Activated naive CD8-positive, alpha-beta T cell treated with anti-CD3 and anti-CD28 coated beads, Interleukin-2, amount 50 U/mL, for 16 hours (primary cell): ENCODE measurements around the gene SUFU.

Source experiments
- DNase-seq: peaks from one replicate; pipeline ENCODE4 v3.0.0-alpha.2; 2020; ENCODE audit warnings: low read depth, low spot score

Gene SUFU

GRCh38 chr10:102635377-102635776 is 131.6 kb downstream of the SUFU start:
- DNase-seq = no peak

GRCh38 chr10:102639537-102639936 is 135.8 kb downstream of the SUFU start:
- DNase-seq = no peak

GRCh38 chr10:102641402-102641801 is 137.6 kb downstream of the SUFU start:
- no peak for DNase-seq

GRCh38 chr10:102641880-102642735 is 138.3 kb downstream of the SUFU start:
- DNase-seq = peak; percentile 98

GRCh38 chr10:102642736-102643335 is 139.1 kb downstream of the SUFU start:
- no peak for DNase-seq

- DNase-seq = no peak
Measured at GRCh38 chr10:102643336-102644065, 139.7 kb downstream of the SUFU start.

GRCh38 chr10:102644066-102644645 is 140.4 kb downstream of the SUFU start, which contains the start of gene TRIM8:
TRIM8 (plus strand) TSS chr10:102644479; CDS start chr10:102644618, 139 bp downstream.
- DNase-seq = no peak

- no peak for DNase-seq
Measured at GRCh38 chr10:102644646-102645387, 141.0 kb downstream of the SUFU start.

- no peak for DNase-seq
Measured at GRCh38 chr10:102645388-102645740, 141.6 kb downstream of the SUFU start.

GRCh38 chr10:102645741-102646609 is 142.2 kb downstream of the SUFU start:
- no peak for DNase-seq

- DNase-seq = no peak
Measured at GRCh38 chr10:102646610-102647442, 143.1 kb downstream of the SUFU start.

GRCh38 chr10:102647443-102648268 is 143.9 kb downstream of the SUFU start:
- DNase-seq = no peak

- DNase-seq = no peak
Measured at GRCh38 chr10:102648269-102648888, 144.6 kb downstream of the SUFU start.

GRCh38 chr10:102648889-102649796 is 145.4 kb downstream of the SUFU start:
- no peak for DNase-seq

- no peak for DNase-seq
Measured at GRCh38 chr10:102649797-102650654, 146.3 kb downstream of the SUFU start.
